Testis (tissue), 2 donors: ENCODE measurements around the gene MIS18BP1.
"Not testable (repeated sequence)": the region's sequence is repeated elsewhere in the genome, so short reads cannot be mapped to it uniquely, and the experiment has no call there.

Source experiments
- POLR2A ChIP-seq: fragments of 450-650 bp; IDR thresholded peaks from one replicate; pipeline ENCODE4 v1.6.1; 2017; ENCODE audit warnings: antibody characterized with exemption, mild to moderate bottlenecking, moderate library complexity
- TF ChIP-seq, protein P1 (sequence below), 3 experiments: fragments of 450-650 bp in 2 of 3; fragments of 200-600 bp in 1 of 3; sonication (generic) in 1 of 3; IDR thresholded peaks; one replicate each; pipeline ENCODE4 v1.5.1; 2016 to 2019; ENCODE audit warnings: antibody characterized with exemption in 3 of 3, mild to moderate bottlenecking in 2 of 3, moderate library complexity in 1 of 3

GRCh38 chr14:45281731-45282400, 28.9 kb upstream of the MIS18BP1 start:
- TF ChIP-seq, protein P1, sequence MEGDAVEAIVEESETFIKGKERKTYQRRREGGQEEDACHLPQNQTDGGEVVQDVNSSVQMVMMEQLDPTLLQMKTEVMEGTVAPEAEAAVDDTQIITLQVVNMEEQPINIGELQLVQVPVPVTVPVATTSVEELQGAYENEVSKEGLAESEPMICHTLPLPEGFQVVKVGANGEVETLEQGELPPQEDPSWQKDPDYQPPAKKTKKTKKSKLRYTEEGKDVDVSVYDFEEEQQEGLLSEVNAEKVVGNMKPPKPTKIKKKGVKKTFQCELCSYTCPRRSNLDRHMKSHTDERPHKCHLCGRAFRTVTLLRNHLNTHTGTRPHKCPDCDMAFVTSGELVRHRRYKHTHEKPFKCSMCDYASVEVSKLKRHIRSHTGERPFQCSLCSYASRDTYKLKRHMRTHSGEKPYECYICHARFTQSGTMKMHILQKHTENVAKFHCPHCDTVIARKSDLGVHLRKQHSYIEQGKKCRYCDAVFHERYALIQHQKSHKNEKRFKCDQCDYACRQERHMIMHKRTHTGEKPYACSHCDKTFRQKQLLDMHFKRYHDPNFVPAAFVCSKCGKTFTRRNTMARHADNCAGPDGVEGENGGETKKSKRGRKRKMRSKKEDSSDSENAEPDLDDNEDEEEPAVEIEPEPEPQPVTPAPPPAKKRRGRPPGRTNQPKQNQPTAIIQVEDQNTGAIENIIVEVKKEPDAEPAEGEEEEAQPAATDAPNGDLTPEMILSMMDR (IDR thresholded peaks at IDR 0.05), result not testable (repeated sequence)
- TF ChIP-seq POLR2A, result not testable (repeated sequence)
